HG02938 (cell line): ENCODE data around the gene ARPC1B.

Experiments used
- ATAC-seq: cut with Tn5 transposase; IDR thresholded peaks from one replicate; pipeline ENCODE4 v1.9.1; 2021; ENCODE audit warnings: mild to moderate bottlenecking, moderate library complexity; ENCODE audit not compliant: unreplicated experiment

The ARPC1B gene

GRCh38 chr7:99440195-99440594 lies 65.7 kb downstream of the ARPC1B start:
- no peak for ATAC-seq
